Testis (tissue), 3 donors: ENCODE measurements around the gene PDLIM5. TPM values are rescaled to one million over a fixed set of nuclear protein-coding genes. Genes with fewer than 3 reads are reported as not detected.

Source experiments
- DNase-seq: peaks from one replicate; pipeline ENCODE4 v3.0.0-alpha.2; 2019
- H3K27ac ChIP-seq, 2 donors: fragments of 200-600 bp; sonication (generic); one replicate each; pipeline ENCODE4 v1.5.1; 2019
- H3K27me3 ChIP-seq: fragments of 200-600 bp; sonication (generic); one replicate; pipeline ENCODE4 v1.5.1; 2019
- H3K36me3 ChIP-seq: fragments of 200-600 bp; sonication (generic); one replicate; pipeline ENCODE4 v1.5.1; 2017; ENCODE audit warnings: low read depth; ENCODE audit errors: missing control alignments
- H3K4me1 ChIP-seq: fragments of 200-600 bp; sonication (generic); one replicate; pipeline ENCODE4 v1.5.1; 2019
- H3K4me3 ChIP-seq, 2 donors: fragments of 200-600 bp; sonication (generic); one replicate each; pipeline ENCODE4 v1.5.1; 2017 to 2019
- H3K9me3 ChIP-seq: fragments of 200-600 bp; sonication (generic); one replicate; pipeline ENCODE4 v1.5.1; 2017
- CTCF ChIP-seq, 3 experiments: fragments of 450-650 bp in 2 of 3; fragments of 200-600 bp in 1 of 3; sonication (generic) in 1 of 3; IDR thresholded peaks; one replicate each; pipeline ENCODE4 v1.5.1; 2016 to 2019; ENCODE audit warnings: antibody characterized with exemption in 3 of 3, mild to moderate bottlenecking in 2 of 3, moderate library complexity in 1 of 3
- POLR2A ChIP-seq: fragments of 450-650 bp; IDR thresholded peaks from one replicate; pipeline ENCODE4 v1.6.1; 2017; ENCODE audit warnings: antibody characterized with exemption, mild to moderate bottlenecking, moderate library complexity
- WGBS, 2 donors: methylation state at CpG; one replicate each; pipeline ENCODE4 v1.1.5; 2018; 5-methylcytosine and 5-hydroxymethylcytosine counted together
- intact Hi-C: fragments of 100-400 bp; cut with DNase I; formaldehyde crosslinking; loops from one replicate; pipeline ENCODE4 v1.15.1; 2023; ENCODE audit warnings: low total_unique reads
- polyA plus RNA-seq: library from polyadenylated mRNA; stranded (reverse); fragments of 350-450 nt; fragmentation: Illumina TruSeq; extraction: RNeasy Lipid Tissue Mini Kit (QIAGEN cat#74804); gene quantifications from one replicate; pipeline ENCODE4 v1.2.3, GENCODE V29; 2014; ENCODE audit warnings: low read depth, low replicate concordance; ENCODE audit not compliant: insufficient read depth
- total RNA-seq, 2 donors: library from RNA; depleted of rRNA; stranded (reverse); fragments of >200 nt; gene quantifications; one replicate each; pipeline ENCODE4 v1.2.3, GENCODE V29; 2016

The PDLIM5 gene
- total and polyA plus RNA-seq, 3 donors from 2014 or later: 45.5 to 86.8 (median 86.1) TPM

GRCh38 chr4:94489098-94489497 is 37.4 kb downstream of the PDLIM5 start:
- Histone ChIP-seq H3K9me3 (no peaks in the 10 kb centered on the region), H3K27me3 (no peaks in the 10 kb centered on the region), H3K36me3 (no peaks in the 10 kb centered on the region), H3K4me3 (no peak overlapping the region), H3K27ac (no peak overlapping the region), H3K4me1 (no peaks in the 10 kb centered on the region)
- intact Hi-C loops: no loop called here
- WGBS, 2 donors: 86 to 89% methylated on average over 3 of the region's 3 CpGs
- TF ChIP-seq CTCF (IDR thresholded peaks at IDR 0.05) (no peak), POLR2A (no peak)
- no peak for DNase-seq

- Histone ChIP-seq H3K27me3 (no peaks in the 10 kb centered on the region), H3K9me3 (no peaks in the 10 kb centered on the region), H3K4me3 (no peak overlapping the region), H3K4me1 (no peaks in the 10 kb centered on the region), H3K27ac (no peak overlapping the region), H3K36me3 (no peaks in the 10 kb centered on the region)
- TF ChIP-seq POLR2A: no peak
- no peak for DNase-seq
- intact Hi-C loops: no loop called here
- WGBS, 2 donors: 98% methylated on average over 1 of the region's 1 CpG
Measured at GRCh38 chr4:94490437-94490836, 38.7 kb downstream of the PDLIM5 start.

GRCh38 chr4:94491322-94491721 is 39.6 kb downstream of the PDLIM5 start:
- no peaks in the 10 kb centered on the region for H3K36me3 ChIP-seq
- 64 to 67% methylated on average over 2 of the region's 2 CpGs for WGBS, 2 donors
- no peak overlapping the region for H3K27ac ChIP-seq
- TF ChIP-seq CTCF (IDR thresholded peaks at IDR 0.05) (no peak), POLR2A (no peak)
- no peak overlapping the region for H3K4me3 ChIP-seq
- H3K9me3 ChIP-seq: no peaks in the 10 kb centered on the region
- no peaks in the 10 kb centered on the region for H3K27me3 ChIP-seq
- no peaks in the 10 kb centered on the region for H3K4me1 ChIP-seq
- DNase-seq: no peak
- intact Hi-C loops: no loop called here

- H3K27me3 ChIP-seq: no peaks in the 10 kb centered on the region
- no peaks in the 10 kb centered on the region for H3K4me1 ChIP-seq
- no peak overlapping the region for H3K4me3 ChIP-seq
- H3K36me3 ChIP-seq: no peaks in the 10 kb centered on the region
- no peak overlapping the region for H3K27ac ChIP-seq
- DNase-seq: no peak
- no peaks in the 10 kb centered on the region for H3K9me3 ChIP-seq
- WGBS, 2 donors: 95 to 98% methylated on average over 2 of the region's 2 CpGs
- TF ChIP-seq POLR2A: no peak
- intact Hi-C loops: no loop called here
Measured at GRCh38 chr4:94495408-94495807, 43.7 kb downstream of the PDLIM5 start.

GRCh38 chr4:94497690-94498089 is 45.9 kb downstream of the PDLIM5 start:
- H3K27ac ChIP-seq: no peak overlapping the region
- no peak overlapping the region for H3K4me3 ChIP-seq
- intact Hi-C loops: no loop called here
- DNase-seq: no peak
- H3K4me1 ChIP-seq: no peaks in the 10 kb centered on the region
- H3K27me3 ChIP-seq: no peaks in the 10 kb centered on the region
- 73 to 83% methylated on average over 2 of the region's 2 CpGs for WGBS, 2 donors
- TF ChIP-seq POLR2A: no peak
- no peak for TF ChIP-seq CTCF (IDR thresholded peaks at IDR 0.05)
- no peaks in the 10 kb centered on the region for H3K9me3 ChIP-seq
- no peaks in the 10 kb centered on the region for H3K36me3 ChIP-seq

GRCh38 chr4:94498502-94498901 is 46.8 kb downstream of the PDLIM5 start:
- Histone ChIP-seq H3K27ac (no peak overlapping the region), H3K4me1 (no peaks in the 10 kb centered on the region), H3K36me3 (no peaks in the 10 kb centered on the region), H3K4me3 (no peak overlapping the region), H3K9me3 (no peaks in the 10 kb centered on the region), H3K27me3 (no peaks in the 10 kb centered on the region)
- intact Hi-C loops: no loop called here
- 83 to 90% methylated on average over 1 of the region's 1 CpG for WGBS, 2 donors
- TF ChIP-seq CTCF (IDR thresholded peaks at IDR 0.05): no peak
- no peak for TF ChIP-seq POLR2A
- DNase-seq: no peak
